H1 (cell line): ENCODE data around the gene TBC1D19. TPM values are rescaled to one million over a fixed set of nuclear protein-coding genes. Genes with fewer than 3 reads are reported as not detected.

Experiments used
- CTCF ChIA-PET: fragments of 300-600 bp; sonication (Branson Sonifier 250); formaldehyde crosslinking; loops from one replicate; lab custom pipeline; 2021; ENCODE audit not compliant: partially characterized antibody; lab: Charles Lee
- POLR2A ChIA-PET: fragments of 300-600 bp; sonication (Branson Sonifier 250); formaldehyde crosslinking; loops from one replicate; lab custom pipeline; 2021; ENCODE audit warnings: inconsistent platforms; ENCODE audit not compliant: partially characterized antibody; lab: Charles Lee
- DNase-seq, 2 experiments: peaks; one replicate each; pipeline versions ENCODE4 v3.0.0 to v3.0.0-alpha.2; 2010 to 2022; ENCODE audit warnings: low spot score in 2 of 2, low read depth in 1 of 2, mixed read lengths in 1 of 2
- FAIRE-seq: peaks from 2 replicates; lab custom pipeline; 2011; peaks lifted over from hg19 to GRCh38; lab: Jason Lieb, UNC
- H2AFZ ChIP-seq: 2 replicates; pipeline ENCODE4 v1.8.1; 2012; ENCODE audit warnings: low read length, inconsistent platforms
- H2AK5ac ChIP-seq: 2 replicates; pipeline ENCODE4 v1.6.1; 2013; ENCODE audit warnings: low read depth, low read length
- H2BK120ac ChIP-seq: replicated peaks from 2 replicates; pipeline ENCODE3; 2013; ENCODE audit warnings: low read depth, low read length, inconsistent platforms
- H2BK12ac ChIP-seq: 2 replicates; pipeline ENCODE4 v1.6.1; 2013; ENCODE audit warnings: low read depth, low read length
- H2BK15ac ChIP-seq: 2 replicates; pipeline ENCODE4 v1.6.1; 2013; ENCODE audit warnings: low read length
- H2BK20ac ChIP-seq: 2 replicates; pipeline ENCODE4 v1.6.1; 2013; ENCODE audit warnings: low read length
- H2BK5ac ChIP-seq: 2 replicates; pipeline ENCODE4 v1.6.1; 2013; ENCODE audit warnings: low read depth, low read length
- H3K14ac ChIP-seq: 2 replicates; pipeline ENCODE4 v1.6.1; 2013; ENCODE audit warnings: inconsistent platforms; ENCODE audit not compliant: insufficient read length
- H3K18ac ChIP-seq: 2 replicates; pipeline ENCODE4 v1.6.1; 2013; ENCODE audit warnings: low read length; ENCODE audit errors: extremely low read depth
- H3K23ac ChIP-seq: 2 replicates; pipeline ENCODE4 v1.6.1; 2013; ENCODE audit warnings: inconsistent platforms; ENCODE audit not compliant: insufficient read length
- H3K23me2 ChIP-seq: 2 replicates; pipeline ENCODE4 v1.6.1; 2013; ENCODE audit warnings: low read depth, low read length
- H3K27ac ChIP-seq: 2 replicates; pipeline ENCODE4 v1.6.1; 2011; ENCODE audit warnings: low read depth, low read length, inconsistent platforms
- H3K27me3 ChIP-seq, 4 experiments: replicated peaks in 1 of 4; 1 replicate in 1 of 4; 2 replicates in 3 of 4; pipeline versions ENCODE4 v1.6.1 to v1.8.1; 2011 to 2013; ENCODE audit warnings: low read length in 3 of 4, mild to moderate bottlenecking in 3 of 4, inconsistent platforms in 2 of 4, mixed read lengths in 2 of 4, moderate library complexity in 1 of 4; ENCODE audit not compliant: control insufficient read depth in 3 of 4, insufficient read depth in 3 of 4; ENCODE audit errors: extremely low read depth in 1 of 4
- H3K36me3 ChIP-seq, 4 experiments: 2 replicates each; pipeline versions ENCODE4 v1.6.1 to v1.8.1; 2011 to 2013; ENCODE audit warnings: mild to moderate bottlenecking in 4 of 4, low read length in 3 of 4, moderate library complexity in 2 of 4, control low read depth in 1 of 4, inconsistent platforms in 1 of 4; ENCODE audit not compliant: insufficient read depth in 4 of 4, control insufficient read depth in 2 of 4
- H3K4ac ChIP-seq: replicated peaks from 2 replicates; pipeline ENCODE3; 2013; ENCODE audit warnings: low read length, low read depth, mixed read lengths, inconsistent platforms; ENCODE audit not compliant: insufficient read length
- H3K4me1 ChIP-seq, 4 experiments: replicated peaks in 1 of 4; 1 replicate in 1 of 4; 2 replicates in 3 of 4; pipeline versions ENCODE4 v1.6.1 to v1.8.1; 2011 to 2013; ENCODE audit warnings: low read length in 3 of 4, inconsistent platforms in 2 of 4, mixed read lengths in 1 of 4; ENCODE audit not compliant: insufficient read depth in 4 of 4, control insufficient read depth in 3 of 4
- H3K4me2 ChIP-seq, 2 experiments: 2 replicates each; pipeline versions ENCODE4 v1.6.1 to v1.8.1; 2011 to 2013; ENCODE audit warnings: low read depth in 2 of 2, low read length in 2 of 2, control low read depth in 1 of 2, inconsistent platforms in 1 of 2, mild to moderate bottlenecking in 1 of 2; ENCODE audit not compliant: insufficient read depth in 1 of 2
- H3K4me3 ChIP-seq, 4 experiments: fragments of 200-600, 300-600 bp in 1 of 4; sonication (generic), shearing (Covaris generic), sonication (Bioruptor Twin) in 1 of 4; 2 replicates each; pipeline versions ENCODE4 v1.5.1 to v1.8.1; 2011 to 2016; ENCODE audit warnings: low read length in 4 of 4, low read depth in 3 of 4, control low read depth in 2 of 4, inconsistent platforms in 2 of 4, mild to moderate bottlenecking in 2 of 4, mixed read lengths in 1 of 4, moderate library complexity in 1 of 4; ENCODE audit not compliant: insufficient read depth in 2 of 4; ENCODE audit errors: extremely low read depth in 1 of 4
- H3K56ac ChIP-seq: replicated peaks from 2 replicates; pipeline ENCODE3; 2013; ENCODE audit warnings: low read depth, mild to moderate bottlenecking, mixed read lengths, low read length, inconsistent platforms; ENCODE audit not compliant: insufficient read length
- H3K79me1 ChIP-seq: 2 replicates; pipeline ENCODE4 v1.6.1; 2013; ENCODE audit warnings: low read depth, low read length, control low read depth
- H3K79me2 ChIP-seq, 2 experiments: 2 replicates each; pipeline versions ENCODE4 v1.6.1 to v1.8.1; 2012 to 2013; ENCODE audit warnings: low read length in 2 of 2, mild to moderate bottlenecking in 2 of 2, inconsistent platforms in 1 of 2; ENCODE audit not compliant: insufficient read depth in 2 of 2, control insufficient read depth in 1 of 2
- H3K9ac ChIP-seq, 4 experiments: replicated peaks in 1 of 4; 1 replicate in 1 of 4; 2 replicates in 3 of 4; pipeline versions ENCODE4 v1.6.1 to v1.8.1; 2011 to 2013; ENCODE audit warnings: low read depth in 3 of 4, low read length in 3 of 4, control low read depth in 2 of 4, mild to moderate bottlenecking in 2 of 4, moderate library complexity in 2 of 4, inconsistent platforms in 1 of 4; ENCODE audit errors: extremely low read depth in 1 of 4
- H3K9me3 ChIP-seq, 2 experiments: 2 replicates each; pipeline versions ENCODE4 v1.6.1 to v1.8.1; 2012 to 2013; ENCODE audit warnings: mild to moderate bottlenecking in 2 of 2, moderate library complexity in 2 of 2, control low read depth in 1 of 2, inconsistent platforms in 1 of 2, low read depth in 1 of 2, low read length in 1 of 2, mixed read lengths in 1 of 2; ENCODE audit not compliant: insufficient read depth in 2 of 2
- H4K20me1 ChIP-seq, 2 experiments: replicated peaks in 1 of 2; 2 replicates each; pipeline versions ENCODE3 to v1.8.1; 2011 to 2013; ENCODE audit warnings: inconsistent platforms in 2 of 2, low read length in 2 of 2, mild to moderate bottlenecking in 1 of 2; ENCODE audit not compliant: insufficient read depth in 2 of 2, control insufficient read depth in 1 of 2
- H4K5ac ChIP-seq: 2 replicates; pipeline ENCODE4 v1.6.1; 2013; ENCODE audit warnings: low read length, low read depth, mixed read lengths, inconsistent platforms; ENCODE audit not compliant: insufficient read length
- H4K8ac ChIP-seq: 2 replicates; pipeline ENCODE4 v1.8.0; 2013; ENCODE audit warnings: mild to moderate bottlenecking, moderate library complexity, low read length, inconsistent platforms; ENCODE audit not compliant: insufficient read depth; ENCODE audit errors: extremely low read depth
- H4K91ac ChIP-seq: replicated peaks from 2 replicates; pipeline ENCODE3; 2013; ENCODE audit warnings: low read length, mixed read lengths, inconsistent platforms; ENCODE audit not compliant: insufficient read length
- CBX5 ChIP-seq: fragments of 300-800, 300-1000 bp; sonication (generic); IDR thresholded peaks from 2 replicates; pipeline ENCODE4 v1.7.1; 2016; ENCODE audit warnings: antibody characterized with exemption, low read length, low read depth
- CHD2 ChIP-seq: IDR thresholded peaks from 2 replicates; pipeline ENCODE4 v1.6.1; 2012; ENCODE audit warnings: low read length, improper control_type of control experiment
- CTCF ChIP-seq, 3 experiments: IDR thresholded peaks; 1 replicate in 2 of 3; 2 replicates in 1 of 3; pipeline versions ENCODE4 v1.5.1 to v1.6.1; 2011; ENCODE audit warnings: low read length in 3 of 3, mild to moderate bottlenecking in 3 of 3, inconsistent platforms in 2 of 3, low read depth in 1 of 3, moderate library complexity in 1 of 3; ENCODE audit not compliant: insufficient read depth in 1 of 3; ENCODE audit errors: control extremely low read depth in 1 of 3
- EP300 ChIP-seq, 2 experiments: IDR thresholded peaks; 1 replicate in 1 of 2; 2 replicates in 1 of 2; pipeline ENCODE4 v1.6.1; 2011 to 2012; ENCODE audit warnings: low read depth in 2 of 2, low read length in 2 of 2, mild to moderate bottlenecking in 2 of 2, borderline replicate concordance in 1 of 2, inconsistent platforms in 1 of 2, moderate library complexity in 1 of 2
- HDAC2 ChIP-seq, 2 experiments: fragments of 300-600 bp in 1 of 2; sonication (generic) in 1 of 2; IDR thresholded peaks; 2 replicates each; pipeline ENCODE4 v1.6.1; 2011 to 2012; ENCODE audit warnings: low read depth in 2 of 2, low read length in 2 of 2, mild to moderate bottlenecking in 2 of 2, moderate library complexity in 2 of 2, borderline replicate concordance in 1 of 2, inconsistent platforms in 1 of 2
- POLR2A ChIP-seq, 2 experiments: IDR thresholded peaks; 1 replicate in 1 of 2; 2 replicates in 1 of 2; pipeline ENCODE4 v1.6.1; 2011; ENCODE audit warnings: low read depth in 2 of 2, low read length in 2 of 2, mild to moderate bottlenecking in 2 of 2; ENCODE audit errors: control extremely low read depth in 1 of 2
- SIRT6 ChIP-seq: IDR thresholded peaks from one replicate; pipeline ENCODE4 v1.7.1; 2012; ENCODE audit warnings: low read length, inconsistent platforms
- SP1 ChIP-seq: IDR thresholded peaks from 2 replicates; pipeline ENCODE4 v1.6.1; 2011; ENCODE audit warnings: low read depth, low read length
- SP2 ChIP-seq: IDR thresholded peaks from 2 replicates; pipeline ENCODE4 v1.6.1; 2012; ENCODE audit warnings: mild to moderate bottlenecking, low read length, inconsistent platforms
- SRF ChIP-seq: IDR thresholded peaks from 2 replicates; pipeline ENCODE4 v1.6.1; 2011; ENCODE audit warnings: mild to moderate bottlenecking, low read depth, low read length, moderate library complexity
- TAF7 ChIP-seq: optimal IDR thresholded peaks from 2 replicates; pipeline ENCODE3; 2011; ENCODE audit warnings: low read depth, mild to moderate bottlenecking, inconsistent platforms, low read length, moderate library complexity, borderline replicate concordance
- TBP ChIP-seq: IDR thresholded peaks from 2 replicates; pipeline ENCODE4 v1.6.1; 2011; ENCODE audit warnings: low read depth, low read length, improper control_type of control experiment
- WGBS, 2 experiments: shearing (Covaris generic) in 1 of 2; methylation state at CpG; one replicate each; pipeline versions ENCODE4 v1.1.6 to v1.1.7; 2013 to 2015; ENCODE audit warnings: low lambda C conversion rate in 2 of 2, mixed read lengths in 2 of 2, inconsistent platforms in 1 of 2, low coverage in 1 of 2, missing lambda C conversion rate in 1 of 2; ENCODE audit not compliant: insufficient replicate concordance in 2 of 2, insufficient coverage in 1 of 2, insufficient read length in 1 of 2; ENCODE audit errors: extremely low coverage in 1 of 2, missing lambda C conversion rate in 1 of 2; 5-methylcytosine and 5-hydroxymethylcytosine counted together
- polyA plus RNA-seq, 7 experiments: library from polyadenylated mRNA; depleted of rRNA in 3 of 7; stranded (reverse) in 5 of 7; unstranded in 2 of 7; fragments of >200 nt in 5 of 7; fragments of 200-250 nt in 2 of 7; gene quantifications; 1 replicate in 5 of 7; 2 replicates in 1 of 7; 4 replicates in 1 of 7; pipeline versions ENCODE4 v1.2.1 to v1.2.3, GENCODE V29; 2011 to 2013; ENCODE audit warnings: missing spikeins in 2 of 7, mixed read lengths in 2 of 7
- total RNA-seq: library from RNA; stranded (reverse); fragmentation: NEBNext Ultra II Directional; extraction: Animal tissue kit (Norgen Biotek cat#: 25700); gene quantifications from 2 replicates; pipeline ENCODE4 v1.2.1, GENCODE V29; 2021

Gene TBC1D19
- total and polyA plus RNA-seq, 2 of the 8 experiments (the other 6 are each of a cell fraction or from before 2014, with no cell fraction given) = 1.9 to 3.5 TPM

- CTCF ChIA-PET = interaction anchor here (1.8 kb wide), 1 partner anchor 10 kb away, joined by 3 read pairs; no protein-coding TSS in a partner anchor
- no peak overlapping the region for H2BK20ac ChIP-seq
- no peaks in the 10 kb centered on the region for H3K79me2 ChIP-seq
- no peak overlapping the region for H3K14ac ChIP-seq
- H2BK120ac ChIP-seq = no peak overlapping the region
- H3K27ac ChIP-seq = no peak overlapping the region
- no peaks in the 10 kb centered on the region for H4K20me1 ChIP-seq
- H3K9ac ChIP-seq = no peak overlapping the region
- no peak overlapping the region for H2BK12ac ChIP-seq
- peaks cover 0 to 2% (median 0%) of the 10 kb centered on the region in 4 experiments; a peak in 1 of 7 replicates for H3K27me3 ChIP-seq
- no peak overlapping the region for H3K4me2 ChIP-seq
- no peak overlapping the region for H4K91ac ChIP-seq
- H3K79me1 ChIP-seq = no peaks in the 10 kb centered on the region
- peaks cover 0 to 4% (median 0%) of the 10 kb centered on the region in 4 experiments; a peak in 1 of 7 replicates for H3K4me1 ChIP-seq
- H3K18ac ChIP-seq = no peak overlapping the region
- H2AK5ac ChIP-seq = no peak overlapping the region
- H3K56ac ChIP-seq = no peak overlapping the region
- H2BK5ac ChIP-seq = no peak overlapping the region
- 70% methylated on average over 3 of the region's 3 CpGs; no CpG with 5 or more reads in 1 of the 2 experiments for WGBS, 2 experiments
- DNase-seq (no peak), FAIRE-seq (no peak)
- no peak overlapping the region for H2AFZ ChIP-seq
- no peaks in the 10 kb centered on the region for H3K36me3 ChIP-seq
- H3K4me3 ChIP-seq = no peak overlapping the region
- POLR2A ChIA-PET = no interaction called here
- H3K23ac ChIP-seq = no peak overlapping the region
- no peak overlapping the region for H4K5ac ChIP-seq
- no peak overlapping the region for H3K4ac ChIP-seq
- H4K8ac ChIP-seq = no peak overlapping the region
- H2BK15ac ChIP-seq = no peak overlapping the region
- peaks cover 12 to 14% of the 10 kb centered on the region in 2 experiments for H3K9me3 ChIP-seq
- no peaks in the 10 kb centered on the region for H3K23me2 ChIP-seq
- TF ChIP-seq EP300 (IDR thresholded peaks at IDR 0.05; ENCODE audit: borderline replicate concordance in 1 of 2, low read depth in 2 of 2, low read length in 2 of 2) (no peak), SP2 (no peak), TAF7 (no peak), TBP (no peak), CHD2 (no peak), CTCF (IDR thresholded peaks at IDR 0.05; ENCODE audit: control extremely low read depth in 1 of 3, insufficient read depth in 1 of 3, low read depth in 1 of 3, low read length in 3 of 3) (no peak), CBX5 (no peak), POLR2A (IDR thresholded peaks at IDR 0.05; ENCODE audit: control extremely low read depth in 1 of 2, low read depth in 2 of 2, low read length in 2 of 2) (no peak), HDAC2 (IDR thresholded peaks at IDR 0.05; ENCODE audit: borderline replicate concordance in 1 of 2, low read depth in 2 of 2, low read length in 2 of 2) (no peak), SIRT6 (no peak), SRF (no peak), SP1 (no peak)
These were observed 98.6 kb downstream of the TBC1D19 start for GRCh38 chr4:26682436-26682835.
